Breast epithelium (tissue), 3 donors: ENCODE results near the gene FDCSP.

Source experiments
- CTCF ChIP-seq, 3 donors: fragments of 450-650 bp; IDR thresholded peaks; one replicate each; pipeline ENCODE4 v1.5.1; 2016 to 2017; ENCODE audit warnings: antibody characterized with exemption in 3 of 3, mild to moderate bottlenecking in 3 of 3, moderate library complexity in 3 of 3
- POLR2A ChIP-seq: fragments of 450-650 bp; IDR thresholded peaks from one replicate; pipeline ENCODE4 v1.6.1; 2016; ENCODE audit warnings: antibody characterized with exemption, mild to moderate bottlenecking, moderate library complexity

DNA sequence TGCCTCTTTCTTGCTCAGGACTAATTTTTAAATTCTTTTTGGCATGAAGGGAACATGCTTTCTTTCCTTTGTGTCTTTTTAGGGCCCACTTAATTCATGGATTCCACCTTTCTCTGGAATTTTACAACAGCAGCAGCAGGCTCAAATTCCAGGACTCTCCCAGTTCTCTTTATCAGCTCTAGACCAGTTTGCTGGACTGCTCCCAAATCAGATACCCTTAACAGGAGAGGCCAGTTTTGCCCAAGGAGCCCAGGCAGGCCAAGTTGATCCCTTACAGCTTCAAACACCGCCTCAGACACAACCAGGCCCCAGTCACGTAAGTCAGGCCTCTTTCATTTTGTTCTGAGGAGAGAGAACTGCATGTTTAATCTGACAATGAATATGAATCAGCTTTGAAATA lies 28.1 kb upstream of the FDCSP start:
- TF ChIP-seq POLR2A (no peak), CTCF (IDR thresholded peaks at IDR 0.05) (no peak)
